Measurements from ENCODE around the gene KLHL7. TPM values are rescaled to one million over a fixed set of nuclear protein-coding genes. Genes with fewer than 3 reads are reported as not detected.

Gene KLHL7
- total RNA-seq, 1 experiment from 2014 or later, result 46.3 TPM

DNA sequence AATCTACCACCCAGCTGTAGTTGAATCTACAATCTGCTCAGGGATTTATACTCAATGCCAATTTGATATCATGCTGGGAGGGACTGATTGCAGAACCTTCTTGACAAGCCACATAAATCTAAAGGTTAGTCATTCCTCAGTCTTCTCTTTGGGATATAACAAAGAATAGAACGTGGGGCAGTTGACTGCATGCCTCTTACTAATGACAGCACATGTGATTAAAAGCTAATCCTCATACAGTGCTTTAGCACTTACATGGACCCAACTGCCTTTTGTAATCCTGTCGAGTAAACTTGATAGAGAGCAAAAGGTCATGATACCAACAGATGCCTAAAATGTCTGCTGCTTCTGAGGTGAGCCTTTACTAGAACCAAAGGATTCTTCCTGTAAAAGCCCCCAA lies 12.3 kb downstream of the KLHL7 start:
- Histone ChIP-seq H3K9me2 (ENCODE audit: insufficient read depth) (no peaks in the 10 kb centered on the region), H2AFZ (no peak overlapping the region), H3K79me2 (ENCODE audit: low read depth) (0 out of 2 replicates have a peak, but pooled peaks cover 18% of the 10 kb centered on the region), H3K4me1 (replicated peaks; ENCODE audit: insufficient read depth) (no peaks in the 10 kb centered on the region), H3K4me2 (no peak overlapping the region), H3K4me3 (no peak overlapping the region), H3K9me3 (ENCODE audit: insufficient read depth, low read depth) (no peaks in the 10 kb centered on the region), H3K27me3 (ENCODE audit: insufficient read depth, low read depth) (no peaks in the 10 kb centered on the region), H3K27ac (no peak overlapping the region), H4K20me1 (ENCODE audit: insufficient read depth) (no peaks in the 10 kb centered on the region), H3K36me3 (ENCODE audit: low read depth) (no peaks in the 10 kb centered on the region), H3F3A (ENCODE audit: insufficient read depth, low read depth) (no peaks in the 10 kb centered on the region)
- no TSS peak for BruUV-seq (replicated peaks)
- POLR2A ChIA-PET (ENCODE audit: unreplicated experiment), result interaction anchor here (0.7 kb wide), 1 partner anchor 97 kb away, joined by 3 read pairs; no protein-coding TSS in a partner anchor
- TF ChIP-seq, protein P1, sequence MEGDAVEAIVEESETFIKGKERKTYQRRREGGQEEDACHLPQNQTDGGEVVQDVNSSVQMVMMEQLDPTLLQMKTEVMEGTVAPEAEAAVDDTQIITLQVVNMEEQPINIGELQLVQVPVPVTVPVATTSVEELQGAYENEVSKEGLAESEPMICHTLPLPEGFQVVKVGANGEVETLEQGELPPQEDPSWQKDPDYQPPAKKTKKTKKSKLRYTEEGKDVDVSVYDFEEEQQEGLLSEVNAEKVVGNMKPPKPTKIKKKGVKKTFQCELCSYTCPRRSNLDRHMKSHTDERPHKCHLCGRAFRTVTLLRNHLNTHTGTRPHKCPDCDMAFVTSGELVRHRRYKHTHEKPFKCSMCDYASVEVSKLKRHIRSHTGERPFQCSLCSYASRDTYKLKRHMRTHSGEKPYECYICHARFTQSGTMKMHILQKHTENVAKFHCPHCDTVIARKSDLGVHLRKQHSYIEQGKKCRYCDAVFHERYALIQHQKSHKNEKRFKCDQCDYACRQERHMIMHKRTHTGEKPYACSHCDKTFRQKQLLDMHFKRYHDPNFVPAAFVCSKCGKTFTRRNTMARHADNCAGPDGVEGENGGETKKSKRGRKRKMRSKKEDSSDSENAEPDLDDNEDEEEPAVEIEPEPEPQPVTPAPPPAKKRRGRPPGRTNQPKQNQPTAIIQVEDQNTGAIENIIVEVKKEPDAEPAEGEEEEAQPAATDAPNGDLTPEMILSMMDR (conservative IDR thresholded peaks at IDR 0.05), result no peak
- no peak for TF ChIP-seq EZH2 (IDR thresholded peaks at IDR 0.05; ENCODE audit: low read depth)
- DNase-seq, result no peak
- intact Hi-C loops (cut with micrococcal nuclease; ENCODE audit: unreplicated experiment), result no loop called here
- CTCF ChIA-PET, result no interaction called here

DNA sequence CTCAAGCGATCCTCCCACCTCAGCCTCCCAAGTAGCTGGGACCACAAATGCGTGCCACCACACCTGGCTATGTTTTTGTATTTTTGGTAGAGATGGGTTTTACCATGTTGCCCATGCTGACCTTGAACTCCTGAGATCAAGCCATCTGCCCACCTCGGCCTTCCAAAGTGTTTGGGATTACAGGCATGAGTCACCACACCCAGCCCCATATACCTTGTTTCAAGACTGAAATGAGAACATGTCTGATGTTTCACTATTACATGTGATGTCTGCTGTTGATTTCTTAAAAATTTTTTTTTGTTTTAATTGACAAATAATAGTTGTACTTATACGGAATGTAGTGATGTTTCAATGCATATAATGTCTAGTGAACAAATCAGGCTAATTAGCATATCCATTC lies 14.5 kb downstream of the KLHL7 start:
- H3K79me2 ChIP-seq (ENCODE audit: low read depth), result 0 out of 2 replicates have a peak, but pooled peaks cover 11% of the 10 kb centered on the region
- CTCF ChIA-PET, result no interaction called here

DNA sequence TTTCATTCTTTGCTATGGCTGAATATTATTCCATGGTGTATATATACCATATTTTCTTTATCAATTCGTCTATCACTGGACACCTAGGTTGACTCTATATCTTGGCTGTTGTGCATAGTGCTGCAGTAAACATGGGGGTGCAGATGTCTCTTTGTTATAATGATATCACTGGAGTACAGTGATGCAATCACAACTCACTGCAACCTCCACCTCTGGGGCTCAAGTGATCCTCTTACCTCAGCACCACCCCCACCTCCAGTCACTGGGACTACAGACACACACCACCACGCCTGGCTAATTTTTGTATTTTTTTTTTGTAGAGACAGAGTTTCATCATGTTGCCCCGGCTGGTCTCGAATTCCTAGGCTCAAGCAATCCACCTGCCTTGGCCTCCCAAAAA lies 15.6 kb downstream of the KLHL7 start:
- Histone ChIP-seq H3K27ac (no peak overlapping the region), H3K36me3 (ENCODE audit: low read depth) (0 out of 2 replicates have a peak, but pooled peaks cover 7% of the 10 kb centered on the region), H3K27me3 (ENCODE audit: insufficient read depth, low read depth) (no peaks in the 10 kb centered on the region), H3K4me3 (no peak overlapping the region), H3K4me1 (replicated peaks; ENCODE audit: insufficient read depth) (no peaks in the 10 kb centered on the region), H3K79me2 (ENCODE audit: low read depth) (0 out of 2 replicates have a peak, but pooled peaks cover 11% of the 10 kb centered on the region), H3K9me2 (ENCODE audit: insufficient read depth) (no peaks in the 10 kb centered on the region), H3K4me2 (no peak overlapping the region), H4K20me1 (ENCODE audit: insufficient read depth) (no peaks in the 10 kb centered on the region), H3F3A (ENCODE audit: insufficient read depth, low read depth) (no peaks in the 10 kb centered on the region), H2AFZ (no peak overlapping the region), H3K9me3 (ENCODE audit: insufficient read depth, low read depth) (no peaks in the 10 kb centered on the region)
- BruUV-seq (replicated peaks), result no TSS peak
- TF ChIP-seq, protein P1 (conservative IDR thresholded peaks at IDR 0.05), result no peak
- no peak for TF ChIP-seq EZH2 (IDR thresholded peaks at IDR 0.05; ENCODE audit: low read depth)
- intact Hi-C loops (cut with micrococcal nuclease; ENCODE audit: unreplicated experiment), result no loop called here
- POLR2A ChIA-PET (ENCODE audit: unreplicated experiment), result interaction anchor here (0.6 kb wide), 1 partner anchor 44 kb away, joined by 6 read pairs; no protein-coding TSS in a partner anchor
- DNase-seq, result no peak
- CTCF ChIA-PET, result no interaction called here

More for the DNA sequence above, 14.5 kb downstream of the KLHL7 start:
- Histone ChIP-seq H3K9me3 (ENCODE audit: insufficient read depth, low read depth) (no peaks in the 10 kb centered on the region), H3K9me2 (ENCODE audit: insufficient read depth) (no peaks in the 10 kb centered on the region), H3F3A (ENCODE audit: insufficient read depth, low read depth) (no peaks in the 10 kb centered on the region), H3K4me1 (replicated peaks; ENCODE audit: insufficient read depth) (no peaks in the 10 kb centered on the region), H3K4me2 (no peak overlapping the region), H2AFZ (no peak overlapping the region), H3K27me3 (ENCODE audit: insufficient read depth, low read depth) (no peaks in the 10 kb centered on the region), H4K20me1 (ENCODE audit: insufficient read depth) (no peaks in the 10 kb centered on the region), H3K27ac (no peak overlapping the region), H3K36me3 (ENCODE audit: low read depth) (0 out of 2 replicates have a peak, but pooled peaks cover 1% of the 10 kb centered on the region), H3K4me3 (no peak overlapping the region)
- no TSS peak for BruUV-seq (replicated peaks)
- TF ChIP-seq, protein P1 (conservative IDR thresholded peaks at IDR 0.05), result no peak
- no peak for TF ChIP-seq EZH2 (IDR thresholded peaks at IDR 0.05; ENCODE audit: low read depth)
- POLR2A ChIA-PET (ENCODE audit: unreplicated experiment), result no interaction called here
- no peak for DNase-seq
- intact Hi-C loops (cut with micrococcal nuclease; ENCODE audit: unreplicated experiment), result no loop called here
